Thoracic aorta (tissue), 2 donors: ENCODE results near the gene PDCD1. TPM values are rescaled to one million over a fixed set of nuclear protein-coding genes. Genes with fewer than 3 reads are reported as not detected.

Source experiments
- ATAC-seq: fragments of 150-250 bp; one replicate; pipeline ENCODE4 v1.8.0; 2017; ENCODE audit warnings: low read depth; ENCODE audit not compliant: insufficient number of reproducible peaks, low FRiP score
- DNase-seq: peaks from one replicate; pipeline ENCODE4 v3.0.0-alpha.2; 2020; ENCODE audit warnings: low spot score
- H3K27ac ChIP-seq, 2 donors: fragments of 200-600 bp; sonication (generic); 1 replicate in 1 of 2; 2 replicates in 1 of 2; pipeline ENCODE4 v1.5.1; 2016; ENCODE audit warnings: mild to moderate bottlenecking in 2 of 2, moderate library complexity in 2 of 2
- H3K27me3 ChIP-seq: fragments of 200-600 bp; sonication (generic); replicated peaks from 2 replicates; pipeline ENCODE4 v1.6.0; 2016; ENCODE audit warnings: mild to moderate bottlenecking; ENCODE audit not compliant: insufficient read depth
- H3K36me3 ChIP-seq: fragments of 200-600 bp; sonication (generic); one replicate; pipeline ENCODE4 v1.5.1; 2016
- H3K4me1 ChIP-seq, 2 donors: fragments of 200-600 bp; sonication (generic); 1 replicate in 1 of 2; 2 replicates in 1 of 2; pipeline versions ENCODE4 v1.5.1 to v1.6.0; 2016; ENCODE audit warnings: low read depth in 2 of 2, mild to moderate bottlenecking in 1 of 2; ENCODE audit not compliant: control insufficient read depth in 1 of 2
- H3K4me3 ChIP-seq: fragments of 200-600 bp; sonication (generic); 2 replicates; pipeline ENCODE4 v1.5.1; 2016; ENCODE audit warnings: mild to moderate bottlenecking
- H3K9me3 ChIP-seq: fragments of 200-600 bp; sonication (generic); 2 replicates; pipeline ENCODE4 v1.5.1; 2016
- CTCF ChIP-seq: fragments of 200-600 bp; sonication (generic); IDR thresholded peaks from one replicate; pipeline ENCODE4 v1.5.1; 2019; ENCODE audit warnings: antibody characterized with exemption
- total RNA-seq, 2 donors: library from RNA; depleted of rRNA; stranded (reverse); fragments of >200 nt; gene quantifications; one replicate each; pipeline versions ENCODE4 v1.1.0 to v1.2.3, GENCODE V29; 2016

Gene PDCD1
- total RNA-seq, 2 donors from 2014 or later = 0.68 to 0.92 TPM

DNA sequence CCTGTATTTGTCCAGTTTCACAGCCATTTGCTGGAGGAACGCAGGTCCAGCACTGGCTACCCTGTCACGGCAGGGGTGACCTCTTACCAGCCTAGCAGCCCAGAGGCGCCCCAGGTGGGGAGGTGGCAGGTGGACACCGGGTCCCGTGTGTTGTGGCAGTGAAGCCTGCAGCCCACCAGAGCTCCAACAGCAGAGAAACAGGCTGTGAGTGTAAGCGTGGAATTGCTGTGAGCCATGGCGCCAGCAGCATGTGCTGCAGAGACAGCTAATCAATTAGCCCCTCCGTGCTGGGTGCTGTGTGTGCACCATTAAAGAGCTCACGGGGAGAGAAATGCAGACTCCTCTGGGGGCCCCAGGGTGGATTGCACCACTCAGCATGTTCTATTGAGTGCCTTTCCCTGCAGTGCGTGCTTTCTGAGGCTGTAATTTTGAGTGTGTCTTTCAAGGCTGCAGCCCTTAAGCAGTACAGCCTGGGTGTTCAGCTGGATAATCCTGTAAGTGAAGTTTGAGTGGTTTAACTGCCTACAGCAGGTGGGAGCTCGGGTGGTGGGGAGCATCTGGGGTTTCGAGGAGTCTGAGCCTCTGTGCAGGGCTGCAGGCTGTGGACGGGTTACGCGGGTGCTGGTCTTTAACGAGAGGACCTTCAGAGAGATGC, 26.7 kb upstream of the PDCD1 start:
- Histone ChIP-seq H3K9me3 (no peaks in the 10 kb centered on the region), H3K4me1 (peaks cover 0 to 17% of the 10 kb centered on the region in 2 donors), H3K4me3 (no peak overlapping the region), H3K36me3 (no peaks in the 10 kb centered on the region), H3K27ac (no peak overlapping the region), H3K27me3 (no peaks in the 10 kb centered on the region)
- ATAC-seq (no peak), DNase-seq (no peak)
- no peak for TF ChIP-seq CTCF

- DNase-seq (no peak), ATAC-seq (no peak)
- no peak overlapping the region for H3K27ac ChIP-seq
- H3K27me3 ChIP-seq = no peaks in the 10 kb centered on the region
- no peak overlapping the region for H3K4me3 ChIP-seq
- TF ChIP-seq CTCF = no peak
- H3K36me3 ChIP-seq = no peaks in the 10 kb centered on the region
- H3K9me3 ChIP-seq = no peaks in the 10 kb centered on the region
- peaks cover 0 to 17% of the 10 kb centered on the region in 2 donors for H3K4me1 ChIP-seq
These were observed 26.2 kb upstream of the PDCD1 start for GRCh38 chr2:241884951-241885290.

GRCh38 chr2:241882091-241882625, 23.5 kb upstream of the PDCD1 start:
- no peak for ATAC-seq

GRCh38 chr2:241880311-241881073, 21.8 kb upstream of the PDCD1 start:
- H3K27me3 ChIP-seq = no peaks in the 10 kb centered on the region
- H3K4me3 ChIP-seq = peak overlapping the region; percentile 92
- no peaks in the 10 kb centered on the region for H3K36me3 ChIP-seq
- H3K27ac ChIP-seq = peak overlapping the region in 1 of 2 donors; percentile 59
- TF ChIP-seq CTCF = no peak
- H3K4me1 ChIP-seq = peaks cover 0 to 17% of the 10 kb centered on the region in 2 donors
- DNase-seq (no peak), ATAC-seq (no peak)
- H3K9me3 ChIP-seq = no peaks in the 10 kb centered on the region

More at GRCh38 chr2:241882091-241882625, 23.5 kb upstream of the PDCD1 start:
- Histone ChIP-seq H3K27ac (no peak overlapping the region), H3K4me1 (peaks cover 0 to 17% of the 10 kb centered on the region in 2 donors), H3K36me3 (no peaks in the 10 kb centered on the region), H3K4me3 (peak overlapping the region; percentile 92), H3K27me3 (no peaks in the 10 kb centered on the region), H3K9me3 (no peaks in the 10 kb centered on the region)
- TF ChIP-seq CTCF = no peak
- DNase-seq = no peak

- no peak for TF ChIP-seq CTCF
- H3K4me1 ChIP-seq = peaks cover 0 to 17% of the 10 kb centered on the region in 2 donors
- no peak for DNase-seq
These were observed 20.6 kb upstream of the PDCD1 start for GRCh38 chr2:241879326-241879725.

More at GRCh38 chr2:241879326-241879725, 20.6 kb upstream of the PDCD1 start:
- Histone ChIP-seq H3K9me3 (no peaks in the 10 kb centered on the region), H3K27ac (no peak overlapping the region), H3K4me3 (no peak overlapping the region), H3K36me3 (no peaks in the 10 kb centered on the region), H3K27me3 (no peaks in the 10 kb centered on the region)
- no peak for ATAC-seq
